Hepatocyte (in vitro differentiated cells): ENCODE results near the gene HSPB9.

ENCODE experiments used
- CTCF ChIP-seq: fragments of 200-600 bp; sonication (generic); IDR thresholded peaks from 2 replicates; pipeline ENCODE4 v1.5.1; 2016; ENCODE audit warnings: antibody characterized with exemption, mild to moderate bottlenecking; ENCODE audit not compliant: poor library complexity
- EZH2 ChIP-seq: fragments of 200-600 bp; sonication (generic); IDR thresholded peaks from 2 replicates; pipeline ENCODE4 v1.6.1; 2016; ENCODE audit warnings: antibody characterized with exemption, mild to moderate bottlenecking, borderline replicate concordance

GRCh38 chr17:42122371-42123303 is at the start of gene HSPB9:
- TF ChIP-seq CTCF (no peak), EZH2 (no peak)
